ENCODE data around the gene HUNK.

The HUNK gene

GRCh38 chr21:31874812-31875212 lies 2.0 kb downstream of the HUNK start:
- no peak overlapping the region for H3K4me3 ChIP-seq (ENCODE audit: control insufficient read depth, low read depth, low read length)
- no peak for TF ChIP-seq CTCF (conservative IDR thresholded peaks at IDR 0.05; ENCODE audit: control insufficient read depth, insufficient read depth, low read depth, low read length)
- no peak for DNase-seq (ENCODE audit: low read depth)

GRCh38 chr21:31875496-31876015 lies 2.7 kb downstream of the HUNK start:
- no peak overlapping the region for H3K4me3 ChIP-seq (ENCODE audit: control insufficient read depth, low read depth, low read length)
- DNase-seq (ENCODE audit: low read depth) = no peak

DNA sequence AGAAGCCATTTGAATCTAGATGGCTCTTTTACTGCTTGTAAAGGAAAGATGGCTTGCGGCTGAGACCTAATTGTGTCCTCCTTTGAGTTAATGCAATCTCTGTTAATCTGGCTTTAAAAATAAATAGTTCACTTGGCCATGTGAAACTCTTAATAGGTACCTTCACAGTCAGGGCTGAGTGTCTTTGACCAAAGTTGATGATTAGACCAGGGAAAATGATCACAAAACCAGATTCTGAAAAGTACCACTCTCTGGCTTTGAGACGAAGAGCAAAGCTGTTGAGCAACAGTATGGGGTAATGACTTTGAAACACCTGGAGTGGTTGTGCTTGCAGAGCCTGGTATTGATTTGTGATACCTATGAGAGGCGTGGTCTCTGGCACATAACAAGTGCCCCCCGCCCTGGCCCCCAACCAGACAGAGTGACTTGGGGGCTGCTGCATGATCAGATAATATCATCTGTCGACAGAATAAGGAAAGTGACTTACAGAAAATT lies 4.7 kb downstream of the HUNK start:
- TF ChIP-seq CTCF (conservative IDR thresholded peaks at IDR 0.05; ENCODE audit: control insufficient read depth, insufficient read depth, low read depth, low read length) = no peak
- H3K4me3 ChIP-seq (ENCODE audit: control insufficient read depth, low read depth, low read length) = no peak overlapping the region
- DNase-seq (ENCODE audit: low read depth) = no peak

More at GRCh38 chr21:31875496-31876015, 2.7 kb downstream of the HUNK start:
- no peak for TF ChIP-seq CTCF (conservative IDR thresholded peaks at IDR 0.05; ENCODE audit: control insufficient read depth, insufficient read depth, low read depth, low read length)

GRCh38 chr21:31878831-31879230 lies 6.0 kb downstream of the HUNK start:
- no peak for TF ChIP-seq CTCF (conservative IDR thresholded peaks at IDR 0.05; ENCODE audit: control insufficient read depth, insufficient read depth, low read depth, low read length)
- H3K4me3 ChIP-seq (ENCODE audit: control insufficient read depth, low read depth, low read length) = no peak overlapping the region
- no peak for DNase-seq (ENCODE audit: low read depth)

DNA sequence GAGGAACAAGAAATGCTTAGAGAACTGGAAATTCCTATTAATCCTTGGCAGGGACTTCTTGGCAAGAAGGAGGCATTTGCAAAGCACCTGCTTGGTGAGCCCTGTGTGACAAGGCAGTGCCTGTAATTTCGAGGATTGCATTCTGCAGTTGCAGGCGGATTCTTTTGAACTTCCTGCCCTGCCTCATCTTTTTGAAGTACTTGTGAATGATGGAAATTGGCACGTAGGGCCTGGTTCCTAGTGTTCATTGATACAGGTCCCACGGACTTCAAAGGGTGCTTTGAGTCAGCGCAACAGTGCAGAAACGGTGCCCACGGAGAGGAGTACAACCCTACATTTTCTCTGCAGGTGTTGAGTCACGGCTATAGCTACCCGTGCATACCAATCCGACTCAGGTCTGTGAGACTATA lies 6.4 kb downstream of the HUNK start:
- no peak for TF ChIP-seq CTCF (conservative IDR thresholded peaks at IDR 0.05; ENCODE audit: control insufficient read depth, insufficient read depth, low read depth, low read length)
- H3K4me3 ChIP-seq (ENCODE audit: control insufficient read depth, low read depth, low read length) = no peak overlapping the region
- DNase-seq (ENCODE audit: low read depth) = no peak

- H3K4me3 ChIP-seq (ENCODE audit: control insufficient read depth, low read depth, low read length) = no peak overlapping the region
- no peak for TF ChIP-seq CTCF (conservative IDR thresholded peaks at IDR 0.05; ENCODE audit: control insufficient read depth, insufficient read depth, low read depth, low read length)
These were observed 7.1 kb downstream of the HUNK start for GRCh38 chr21:31879911-31880310.

DNA sequence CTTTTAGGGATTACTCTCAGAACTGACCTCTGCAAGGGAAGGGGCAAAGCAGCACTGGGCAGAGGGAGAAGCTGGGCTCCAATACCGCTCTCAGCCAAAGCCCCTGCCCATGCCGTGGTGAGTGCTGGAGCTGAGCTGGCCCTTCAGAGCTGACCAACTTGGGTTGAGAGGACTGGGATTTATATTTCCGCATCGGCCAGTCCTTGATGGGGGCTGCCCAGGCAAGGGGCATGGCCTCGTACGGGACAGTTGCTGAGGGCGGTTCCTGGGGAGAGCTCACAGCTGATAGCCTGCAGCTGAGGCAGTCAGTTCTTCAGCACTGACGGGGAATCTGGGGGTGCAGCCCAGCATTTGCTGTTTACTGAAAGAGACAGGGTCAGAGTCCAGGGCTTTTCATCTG lies 8.0 kb downstream of the HUNK start:
- no peak for DNase-seq (ENCODE audit: low read depth)
- TF ChIP-seq CTCF (conservative IDR thresholded peaks at IDR 0.05; ENCODE audit: control insufficient read depth, insufficient read depth, low read depth, low read length) = no peak
- no peak overlapping the region for H3K4me3 ChIP-seq (ENCODE audit: control insufficient read depth, low read depth, low read length)

More at GRCh38 chr21:31879911-31880310, 7.1 kb downstream of the HUNK start:
- no peak for DNase-seq (ENCODE audit: low read depth)
